GM19193 (cell line): ENCODE data around the gene CHSY3.

ENCODE experiments used
- POLR2A ChIP-seq: IDR thresholded peaks from 4 replicates; pipeline ENCODE4 v1.6.1; 2011; ENCODE audit not compliant: insufficient read depth, insufficient read length; ENCODE audit errors: extremely low read depth

The CHSY3 gene

GRCh38 chr5:129904102-129904666 lies at the start of gene CHSY3:
CHSY3 (plus strand) TSS chr5:129904465.
- TF ChIP-seq POLR2A: no peak

- no peak for TF ChIP-seq POLR2A
Measured at GRCh38 chr5:129856325-129856724, 47.9 kb upstream of the CHSY3 start.

- TF ChIP-seq POLR2A: no peak
Measured at GRCh38 chr5:129857116-129857515, 47.1 kb upstream of the CHSY3 start.

GRCh38 chr5:129858131-129858675 lies 46.1 kb upstream of the CHSY3 start:
- TF ChIP-seq POLR2A: no peak

GRCh38 chr5:129884322-129884721 lies 19.9 kb upstream of the CHSY3 start:
- no peak for TF ChIP-seq POLR2A

- no peak for TF ChIP-seq POLR2A
Measured at GRCh38 chr5:129899454-129899853, 4.8 kb upstream of the CHSY3 start.

GRCh38 chr5:129902816-129903215 lies 1.4 kb upstream of the CHSY3 start:
- TF ChIP-seq POLR2A: no peak

GRCh38 chr5:129903466-129904101 lies 681 bp upstream of the CHSY3 start:
- no peak for TF ChIP-seq POLR2A

- TF ChIP-seq POLR2A: no peak
Measured at GRCh38 chr5:129904667-129905472, 605 bp downstream of the CHSY3 start.

GRCh38 chr5:129905473-129906176 lies 1.4 kb downstream of the CHSY3 start:
- TF ChIP-seq POLR2A: no peak

GRCh38 chr5:129906177-129906887 lies 2.1 kb downstream of the CHSY3 start:
- TF ChIP-seq POLR2A: no peak

GRCh38 chr5:129909225-129909624 lies 5.0 kb downstream of the CHSY3 start:
- no peak for TF ChIP-seq POLR2A

- TF ChIP-seq POLR2A: no peak
Measured at GRCh38 chr5:129912601-129913255, 8.5 kb downstream of the CHSY3 start.

- TF ChIP-seq POLR2A: no peak
Measured at GRCh38 chr5:129915415-129915814, 11.2 kb downstream of the CHSY3 start.
